K562 (cell line): ENCODE measurements around the gene MEIOB. TPM values are rescaled to one million over a fixed set of nuclear protein-coding genes. Genes with fewer than 3 reads are reported as not detected.

Source experiments
- ATAC-seq: fragments of 200-7000 bp; cut with Tn5 transposase; 3 replicates; pipeline ENCODE4 v1.9.1; 2020; ENCODE audit warnings: moderate library complexity
- BruUV-seq: library from RNA; stranded (reverse); fragments of 400-500 nt; replicated peaks from 2 replicates; lab custom pipeline; 2021; lab: Mats Ljungman, UMichigan
- CTCF ChIA-PET: fragments of 300-600 bp; formaldehyde crosslinking; extraction: SDS; loops from one replicate; lab custom pipeline; 2021; ENCODE audit warnings: low intra/inter-chr PET ratio; lab: Yijun Ruan, JAX
- POLR2A ChIA-PET: fragments of 300-600, 350-650 bp; sonication (Branson Sonifier 250); formaldehyde crosslinking; extraction: SDS; loops from one replicate; lab custom pipeline; 2021; ENCODE audit warnings: antibody characterized with exemption, inconsistent platforms; lab: Yijun Ruan, JAX
- DNase-seq, 4 experiments: peaks; one replicate each; pipeline versions ENCODE4 v3.0.0 to v3.0.0-alpha.2; 2011 to 2018; ENCODE audit warnings: low spot score in 3 of 4, mixed read lengths in 3 of 4; ENCODE audit errors: extremely low read depth in 1 of 4
- FAIRE-seq: peaks from 2 replicates; lab custom pipeline; 2011; peaks lifted over from hg19 to GRCh38; lab: Jason Lieb, UNC
- H2AFZ ChIP-seq: 2 replicates; pipeline ENCODE4 v1.6.0; 2011; ENCODE audit warnings: low read depth, low read length, control low read depth, inconsistent platforms
- H3K27ac ChIP-seq: fragments of 200-600 bp; 3 replicates; pipeline ENCODE4 v1.8.0; 2011; ENCODE audit warnings: low read depth, mild to moderate bottlenecking, control low read depth, inconsistent platforms, low read length, moderate library complexity, mixed read lengths; ENCODE audit errors: extremely low read depth
- H3K27me3 ChIP-seq, 2 experiments: fragments of 300-600 bp in 1 of 2; 2 replicates in 1 of 2; 3 replicates in 1 of 2; pipeline versions ENCODE4 v1.6.0 to v1.8.0; 2011; ENCODE audit warnings: inconsistent platforms in 2 of 2, low read length in 2 of 2, mild to moderate bottlenecking in 1 of 2, mixed read lengths in 1 of 2, moderate library complexity in 1 of 2; ENCODE audit not compliant: control insufficient read depth in 2 of 2, insufficient read depth in 2 of 2
- H3K36me3 ChIP-seq: fragments of 300-600 bp; 3 replicates; pipeline ENCODE4 v1.8.0; 2011; ENCODE audit warnings: mild to moderate bottlenecking, low read length, inconsistent platforms; ENCODE audit not compliant: control insufficient read depth, insufficient read depth
- H3K4me1 ChIP-seq, 2 experiments: fragments of 200-600 bp in 1 of 2; replicated peaks in 1 of 2; 2 replicates in 1 of 2; 3 replicates in 1 of 2; pipeline versions ENCODE4 v1.5.1 to v1.8.0; 2011; ENCODE audit warnings: inconsistent platforms in 2 of 2, low read length in 2 of 2, mild to moderate bottlenecking in 1 of 2, mixed read lengths in 1 of 2, moderate library complexity in 1 of 2; ENCODE audit not compliant: control insufficient read depth in 2 of 2, insufficient read depth in 2 of 2
- H3K4me2 ChIP-seq: 2 replicates; pipeline ENCODE4 v1.6.1; 2011; ENCODE audit warnings: low read length, control low read depth, inconsistent platforms, mixed read lengths; ENCODE audit not compliant: insufficient read depth
- H3K4me3 ChIP-seq: fragments of 200-600 bp; sonication (generic), shearing (Covaris generic); 2 replicates; pipeline ENCODE4 v1.5.1; 2016; ENCODE audit warnings: control low read depth, inconsistent platforms
- H3K79me2 ChIP-seq: fragments of 200-600 bp; 3 replicates; pipeline ENCODE4 v1.8.0; 2011; ENCODE audit warnings: low read length, inconsistent platforms; ENCODE audit not compliant: control insufficient read depth, insufficient read depth
- H3K9ac ChIP-seq, 2 experiments: 2 replicates each; pipeline versions ENCODE4 v1.6.0 to v1.6.1; 2011; ENCODE audit warnings: low read depth in 2 of 2, low read length in 2 of 2, control low read depth in 1 of 2, inconsistent platforms in 1 of 2, mild to moderate bottlenecking in 1 of 2, mixed read lengths in 1 of 2; ENCODE audit not compliant: insufficient read depth in 1 of 2
- H3K9me1 ChIP-seq: one replicate; pipeline ENCODE4 v1.6.0; 2011; ENCODE audit warnings: inconsistent platforms, mild to moderate bottlenecking, low read length, moderate library complexity; ENCODE audit not compliant: control insufficient read depth, insufficient read depth
- H3K9me3 ChIP-seq: replicated peaks from 2 replicates; pipeline ENCODE4 v1.5.1; 2011; ENCODE audit warnings: low read depth, low read length, inconsistent platforms; ENCODE audit not compliant: control insufficient read depth, insufficient read depth
- H4K20me1 ChIP-seq: replicated peaks from 2 replicates; pipeline ENCODE4 v1.6.1; 2011; ENCODE audit warnings: low read length, inconsistent platforms, mixed read lengths; ENCODE audit not compliant: control insufficient read depth, insufficient read depth
- CHD2 ChIP-seq: IDR thresholded peaks from 2 replicates; pipeline ENCODE4 v1.6.1; 2011; ENCODE audit warnings: low read depth, low read length
- CUX1 ChIP-seq: fragments of 200-800 bp; sonication (Bioruptor generic); IDR thresholded peaks from 2 replicates; pipeline ENCODE4 v1.6.1; 2016; ENCODE audit warnings: missing genetic modification characterization, missing compliant biosample characterization
- FUS ChIP-seq: fragments of 200-400 bp; formaldehyde crosslinking; optimal IDR thresholded peaks from 2 replicates; pipeline ENCODE3; 2017; ENCODE audit warnings: low read depth, low read length
- HMG20B ChIP-seq: fragments of 250-450 bp; sonication (Bioruptor Pico); IDR thresholded peaks from 2 replicates; pipeline ENCODE4 v1.5.0; 2021; ENCODE audit warnings: mild to moderate bottlenecking
- HNRNPL ChIP-seq: fragments of 200-400 bp; formaldehyde crosslinking; IDR thresholded peaks from 2 replicates; pipeline ENCODE4 v1.6.1; 2017; ENCODE audit warnings: low read depth, mild to moderate bottlenecking, low read length
- HNRNPLL ChIP-seq: fragments of 200-400 bp; formaldehyde crosslinking; IDR thresholded peaks from 2 replicates; pipeline ENCODE4 v1.6.1; 2017; ENCODE audit warnings: low read length, low read depth, mild to moderate bottlenecking; ENCODE audit not compliant: poor library complexity, severe bottlenecking
- ILK ChIP-seq: fragments of 450-650 bp; IDR thresholded peaks from 2 replicates; pipeline ENCODE4 v1.6.1; 2016; ENCODE audit warnings: missing genetic modification characterization, low read depth, mild to moderate bottlenecking, missing compliant biosample characterization, moderate library complexity, borderline replicate concordance
- MIER1 ChIP-seq: fragments of 450-650 bp; IDR thresholded peaks from 2 replicates; pipeline ENCODE4 v1.6.1; 2016; ENCODE audit warnings: antibody characterized with exemption, mild to moderate bottlenecking, low read depth
- RBM14 ChIP-seq: fragments of 200-400 bp; formaldehyde crosslinking; IDR thresholded peaks from 2 replicates; pipeline ENCODE4 v1.6.1; 2018; ENCODE audit warnings: low read depth, mild to moderate bottlenecking, low read length, moderate library complexity, borderline replicate concordance; ENCODE audit not compliant: insufficient read depth
- SP2 ChIP-seq: IDR thresholded peaks from 2 replicates; pipeline ENCODE4 v1.6.1; 2011; ENCODE audit warnings: mild to moderate bottlenecking, low read depth, low read length, moderate library complexity; ENCODE audit not compliant: poor library complexity, severe bottlenecking; ENCODE audit errors: extremely low read depth
- SUPT5H ChIP-seq: fragments of 450-650 bp; IDR thresholded peaks from 2 replicates; pipeline ENCODE4 v1.6.1; 2016
- ZNF224 ChIP-seq: sonication (generic); formaldehyde crosslinking; IDR thresholded peaks from 2 replicates; pipeline ENCODE4 v1.8.0; 2022; ENCODE audit warnings: mild to moderate bottlenecking, missing genetic modification reagents
- WGBS: fragments of 100-300 bp; shearing (Covaris generic); methylation state at CpG from one replicate; pipeline ENCODE4 v1.1.6; 2016; ENCODE audit warnings: low coverage, mixed read lengths; ENCODE audit not compliant: insufficient coverage; ENCODE audit errors: missing lambda C conversion rate; 5-methylcytosine and 5-hydroxymethylcytosine counted together
- in situ Hi-C: fragments of 300-500 bp; cut with MboI; formaldehyde crosslinking; loops from 4 replicates; pipeline ENCODE4 v1.15.0; 2018; ENCODE audit warnings: inconsistent platforms, mixed read lengths
- intact Hi-C: fragments of 100-400 bp; cut with micrococcal nuclease; formaldehyde crosslinking; loops from 2 replicates; pipeline ENCODE4 v1.14.2; 2022
- polyA plus RNA-seq, 8 experiments: library from polyadenylated mRNA; depleted of rRNA in 4 of 8; stranded (reverse) in 5 of 8; unstranded in 3 of 8; fragments of >200 nt; fragmentation: Nextera tagmentation in 2 of 8; fragmentation: Illumina TruSeq in 1 of 8; extraction: Ambion mirVana in 2 of 8; extraction: Trizol in 1 of 8; gene quantifications; 2 replicates each; pipeline versions ENCODE4 v1.2.1 to v1.2.3, GENCODE V29; 2011 to 2014; ENCODE audit warnings: inconsistent platforms in 1 of 8, missing spikeins in 1 of 8
- total RNA-seq, 7 experiments: library from RNA; depleted of rRNA in 6 of 7; stranded (reverse); fragments of >200 nt in 6 of 7; fragmentation: Illumina TruSeq in 2 of 7; extraction: Trizol in 2 of 7; gene quantifications; 2 replicates each; pipeline versions ENCODE4 v1.2.1 to v1.2.3, GENCODE V29; 2011 to 2021; ENCODE audit warnings: low replicate concordance in 1 of 7
- TF ChIP-seq, protein P1 (sequence below): fragments of 250-450 bp; sonication (Bioruptor Pico); IDR thresholded peaks from 2 replicates; pipeline ENCODE4 v1.5.0; 2021
- TF ChIP-seq, protein P2 (sequence below): fragments of 450-650 bp; IDR thresholded peaks from 2 replicates; pipeline ENCODE4 v1.7.0; 2016; ENCODE audit warnings: borderline replicate concordance

MEIOB gene
- total and polyA plus RNA-seq, 9 of the 15 experiments (the other 6 are each of a cell fraction or from before 2014, with no cell fraction given): 25.4 to 203 (median 97.6) TPM

DNA sequence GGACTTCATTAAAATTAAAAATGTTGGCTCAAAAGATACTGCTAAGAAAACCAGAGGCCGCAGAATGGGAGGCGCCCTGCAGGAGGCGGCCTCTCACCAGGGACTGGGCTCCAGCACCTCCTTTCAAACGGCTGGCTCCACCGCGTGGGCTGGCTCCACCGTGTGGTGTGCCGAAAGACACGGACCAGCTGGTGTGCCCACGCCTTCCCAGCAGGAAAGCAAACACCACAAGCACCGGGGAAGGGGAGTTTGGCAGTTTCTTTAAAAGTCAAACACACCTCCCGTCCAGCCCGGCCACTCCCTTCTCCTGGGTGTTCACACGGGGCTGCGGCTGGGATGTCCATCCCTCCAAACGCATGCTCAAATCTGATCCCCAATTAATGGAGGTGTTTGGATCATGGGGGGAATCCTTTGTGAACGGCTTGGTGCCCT, 59.2 kb downstream of the MEIOB start:
- CTCF ChIA-PET: interaction anchor here (0.5 to 1.7 kb wide), 7 partner anchors 39 to 706 kb away, joined by 3 to 27 read pairs (median 4); partner anchors contain the start of genes CASKIN1 and MSRB1
- TF ChIP-seq RBM14 (no peak), FUS (no peak), SUPT5H (no peak), SP2 (no peak), MIER1 (no peak), CUX1 (CRISPR knock-in tag) (no peak), HMG20B (no peak), CHD2 (no peak), HNRNPL (no peak), ZNF224 (no peak), HNRNPLL (no peak), ILK (tag) (no peak)
- TF ChIP-seq, protein P1, sequence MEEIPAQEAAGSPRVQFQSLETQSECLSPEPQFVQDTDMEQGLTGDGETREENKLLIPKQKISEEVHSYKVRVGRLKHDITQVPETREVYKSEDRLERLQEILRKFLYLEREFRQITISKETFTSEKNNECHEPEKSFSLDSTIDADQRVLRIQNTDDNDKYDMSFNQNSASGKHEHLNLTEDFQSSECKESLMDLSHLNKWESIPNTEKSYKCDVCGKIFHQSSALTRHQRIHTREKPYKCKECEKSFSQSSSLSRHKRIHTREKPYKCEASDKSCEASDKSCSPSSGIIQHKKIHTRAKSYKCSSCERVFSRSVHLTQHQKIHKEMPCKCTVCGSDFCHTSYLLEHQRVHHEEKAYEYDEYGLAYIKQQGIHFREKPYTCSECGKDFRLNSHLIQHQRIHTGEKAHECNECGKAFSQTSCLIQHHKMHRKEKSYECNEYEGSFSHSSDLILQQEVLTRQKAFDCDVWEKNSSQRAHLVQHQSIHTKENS (CRISPR knock-in tag): no peak
- TF ChIP-seq, protein P2, sequence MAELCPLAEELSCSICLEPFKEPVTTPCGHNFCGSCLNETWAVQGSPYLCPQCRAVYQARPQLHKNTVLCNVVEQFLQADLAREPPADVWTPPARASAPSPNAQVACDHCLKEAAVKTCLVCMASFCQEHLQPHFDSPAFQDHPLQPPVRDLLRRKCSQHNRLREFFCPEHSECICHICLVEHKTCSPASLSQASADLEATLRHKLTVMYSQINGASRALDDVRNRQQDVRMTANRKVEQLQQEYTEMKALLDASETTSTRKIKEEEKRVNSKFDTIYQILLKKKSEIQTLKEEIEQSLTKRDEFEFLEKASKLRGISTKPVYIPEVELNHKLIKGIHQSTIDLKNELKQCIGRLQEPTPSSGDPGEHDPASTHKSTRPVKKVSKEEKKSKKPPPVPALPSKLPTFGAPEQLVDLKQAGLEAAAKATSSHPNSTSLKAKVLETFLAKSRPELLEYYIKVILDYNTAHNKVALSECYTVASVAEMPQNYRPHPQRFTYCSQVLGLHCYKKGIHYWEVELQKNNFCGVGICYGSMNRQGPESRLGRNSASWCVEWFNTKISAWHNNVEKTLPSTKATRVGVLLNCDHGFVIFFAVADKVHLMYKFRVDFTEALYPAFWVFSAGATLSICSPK: no peak

More for the DNA sequence above, 59.2 kb downstream of the MEIOB start:
- Histone ChIP-seq H2AFZ (peak overlapping the region; percentile 54), H3K36me3 (peaks cover 7% of the 10 kb centered on the region; the same call in 1 of the 3 replicates), H3K9me3 (no peaks in the 10 kb centered on the region), H4K20me1 (no peaks in the 10 kb centered on the region; the same call in 1 of the 2 replicates), H3K4me1 (peaks cover 0 to 35% of the 10 kb centered on the region in 2 experiments; a peak in 3 of 5 replicates), H3K9me1 (no peaks in the 10 kb centered on the region), H3K27ac (no peak overlapping the region), H3K4me2 (peak overlapping the region; percentile 2; the same call in 1 of the 2 replicates), H3K79me2 (no peaks in the 10 kb centered on the region), H3K27me3 (no peaks in the 10 kb centered on the region), H3K4me3 (no peak overlapping the region), H3K9ac (peak overlapping the region in 1 of 2 experiments; percentile 3; a peak in 1 of 4 replicates)
- intact Hi-C loops (no loop called here), in situ Hi-C loops (no loop called here)
- no TSS peak for BruUV-seq
- WGBS: 20% methylated on average over 17 of the region's 17 CpGs
- POLR2A ChIA-PET: interaction anchor here (0.6 to 1.6 kb wide), 7 partner anchors 8 to 152 kb away, joined by 3 to 8 read pairs (median 3); partner anchors contain the start of genes NUBP2, RPS2 and SPSB3
- peak; percentile 75 to 82 (median 80) for DNase-seq
- peak; percentile 93 for FAIRE-seq
- peak; percentile 92 for ATAC-seq
